GM10248 (cell line): ENCODE data around the gene PSTK.
A peak's percentile ranks its signal among the peaks of the same experiment; 100 is the strongest.

Experiments
- CTCF ChIA-PET: fragments of 300-600 bp; sonication (Branson Sonifier 250); formaldehyde crosslinking; extraction: SDS; loops from one replicate; lab custom pipeline; 2021; ENCODE audit warnings: antibody characterized with exemption; lab: Yijun Ruan, JAX
- POLR2A ChIA-PET: fragments of 350-650 bp; sonication (Branson Sonifier 250); formaldehyde crosslinking; extraction: SDS; loops from one replicate; lab custom pipeline; 2020; ENCODE audit warnings: antibody characterized with exemption; lab: Yijun Ruan, JAX
- DNase-seq: peaks from one replicate; pipeline ENCODE4 v3.0.0; 2012; ENCODE audit errors: extremely low spot score
- TF ChIP-seq, protein P1 (sequence below): IDR thresholded peaks from 2 replicates; pipeline ENCODE4 v1.5.1; 2012; ENCODE audit warnings: mild to moderate bottlenecking, low read depth; ENCODE audit errors: extremely low read depth, missing control alignments, control extremely low read depth

Gene PSTK

DNA sequence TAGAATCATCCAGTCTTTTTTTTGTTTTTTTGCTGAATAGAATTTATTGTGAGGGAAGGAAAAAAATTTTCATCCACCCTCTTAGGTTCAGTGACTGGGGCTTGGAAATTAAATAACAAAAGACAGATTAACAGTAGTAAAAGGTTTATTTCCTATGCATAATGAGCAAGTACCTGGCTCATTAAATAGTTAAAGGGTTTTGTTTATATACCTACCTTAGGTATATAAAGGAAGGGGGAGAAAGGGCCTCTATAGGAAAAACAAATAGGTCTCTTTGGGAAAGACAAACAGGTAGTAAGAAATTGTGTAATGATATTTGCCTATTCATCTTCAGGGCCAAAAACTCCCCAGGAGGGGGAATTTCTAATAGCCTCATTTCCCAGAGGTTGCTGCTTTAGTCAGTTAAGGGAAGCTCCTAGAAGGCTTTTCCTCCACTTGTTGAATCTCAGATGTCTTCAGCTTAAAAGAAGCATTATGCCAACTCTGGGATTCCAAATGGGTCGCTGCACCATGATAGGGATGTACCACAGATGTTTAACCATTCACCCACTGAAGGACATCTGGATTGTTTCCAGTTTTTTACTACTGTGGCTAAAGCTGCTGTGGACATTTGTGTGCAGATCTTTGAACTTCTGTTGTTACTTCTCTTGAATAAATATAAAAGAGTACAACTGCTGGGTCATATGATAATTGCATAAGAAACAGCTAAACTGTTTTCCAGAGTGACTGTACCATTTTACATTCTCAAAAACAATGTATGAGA lies 39.9 kb downstream of the PSTK start:
- POLR2A ChIA-PET = interaction anchor here (1.2 kb wide), 1 partner anchor 9 kb away, joined by 3 read pairs; no protein-coding TSS in a partner anchor

DNA sequence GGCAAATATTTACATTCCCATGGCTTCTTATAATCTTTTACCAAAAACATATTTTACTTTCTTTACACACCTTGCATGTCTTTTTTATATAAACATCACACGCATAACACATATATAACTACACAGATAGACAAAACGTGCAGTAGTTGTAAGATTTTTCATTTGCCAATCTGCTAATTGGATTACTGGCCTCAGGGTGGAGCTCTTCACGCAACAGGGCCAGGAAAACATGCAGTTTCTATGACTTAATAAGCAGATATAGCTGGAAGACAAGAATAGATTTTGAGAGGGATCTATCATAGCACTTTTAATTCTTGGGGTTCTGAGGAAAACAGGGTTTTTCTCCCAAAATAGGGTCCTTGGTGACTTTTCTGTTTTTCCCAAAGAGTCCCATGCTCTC lies 41.3 kb downstream of the PSTK start:
- CTCF ChIA-PET = interaction anchor here (0.9 to 4.6 kb wide), 10 partner anchors 8 to 537 kb away, joined by 3 to 20 read pairs (median 5); partner anchors contain the start of gene C10orf88
- DNase-seq = no peak

More for the DNA sequence above, 39.9 kb downstream of the PSTK start:
- CTCF ChIA-PET = interaction anchor here (0.9 to 3.9 kb wide), 5 partner anchors 10 to 538 kb away, joined by 3 to 20 read pairs (median 4); no protein-coding TSS in a partner anchor
- DNase-seq = no peak
- TF ChIP-seq, protein P1, sequence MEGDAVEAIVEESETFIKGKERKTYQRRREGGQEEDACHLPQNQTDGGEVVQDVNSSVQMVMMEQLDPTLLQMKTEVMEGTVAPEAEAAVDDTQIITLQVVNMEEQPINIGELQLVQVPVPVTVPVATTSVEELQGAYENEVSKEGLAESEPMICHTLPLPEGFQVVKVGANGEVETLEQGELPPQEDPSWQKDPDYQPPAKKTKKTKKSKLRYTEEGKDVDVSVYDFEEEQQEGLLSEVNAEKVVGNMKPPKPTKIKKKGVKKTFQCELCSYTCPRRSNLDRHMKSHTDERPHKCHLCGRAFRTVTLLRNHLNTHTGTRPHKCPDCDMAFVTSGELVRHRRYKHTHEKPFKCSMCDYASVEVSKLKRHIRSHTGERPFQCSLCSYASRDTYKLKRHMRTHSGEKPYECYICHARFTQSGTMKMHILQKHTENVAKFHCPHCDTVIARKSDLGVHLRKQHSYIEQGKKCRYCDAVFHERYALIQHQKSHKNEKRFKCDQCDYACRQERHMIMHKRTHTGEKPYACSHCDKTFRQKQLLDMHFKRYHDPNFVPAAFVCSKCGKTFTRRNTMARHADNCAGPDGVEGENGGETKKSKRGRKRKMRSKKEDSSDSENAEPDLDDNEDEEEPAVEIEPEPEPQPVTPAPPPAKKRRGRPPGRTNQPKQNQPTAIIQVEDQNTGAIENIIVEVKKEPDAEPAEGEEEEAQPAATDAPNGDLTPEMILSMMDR = no peak

DNA sequence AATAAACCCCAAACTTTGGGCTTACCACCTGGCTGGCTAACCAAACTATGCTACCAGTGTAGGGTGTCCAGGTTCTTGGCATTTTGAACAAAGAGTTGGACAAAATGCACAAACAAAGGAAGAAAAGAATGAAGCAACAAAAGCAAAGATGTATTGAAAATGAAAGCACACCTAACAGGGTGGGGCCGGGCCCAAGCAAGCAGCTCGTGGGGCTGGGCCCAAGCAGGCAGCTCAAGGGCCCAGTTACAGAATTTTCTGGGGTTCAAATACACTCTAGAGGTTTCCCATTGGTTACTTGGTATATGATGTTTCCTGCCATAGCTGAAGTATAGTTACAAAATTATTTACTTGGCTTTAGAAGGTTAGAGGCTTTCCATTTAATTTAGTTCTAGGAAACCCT lies 44.3 kb downstream of the PSTK start:
- DNase-seq = no peak
- TF ChIP-seq, protein P1 = no peak
- ChIA-PET CTCF (interaction anchor here (1.1 to 4.6 kb wide), 5 partner anchors 12 to 20 kb away, joined by 3 to 16 read pairs (median 4); partner anchors contain the start of gene ACADSB), POLR2A (no interaction called here)

More for the DNA sequence above, 41.3 kb downstream of the PSTK start:
- TF ChIP-seq, protein P1 = peak; percentile 49
- POLR2A ChIA-PET = no interaction called here

DNA sequence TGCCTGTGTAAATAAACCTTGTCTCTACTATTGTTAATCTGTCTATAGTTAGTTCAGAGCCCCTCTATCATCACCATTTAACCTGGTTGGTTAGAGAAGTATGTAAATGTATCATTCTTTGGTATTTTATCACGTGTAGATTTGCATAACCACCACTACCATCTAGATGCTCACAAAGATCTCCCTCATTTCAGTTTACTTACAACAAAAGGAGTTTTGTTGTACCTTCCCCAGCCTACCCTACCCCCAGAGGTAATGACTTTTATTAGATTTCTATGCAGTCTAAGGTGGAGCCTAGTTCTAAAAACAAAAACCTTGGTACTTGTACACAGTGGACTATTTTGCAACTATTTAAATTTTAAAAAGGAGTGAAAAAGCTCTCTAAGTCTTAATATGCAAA lies 46.1 kb downstream of the PSTK start:
- DNase-seq = no peak
- POLR2A ChIA-PET = no interaction called here
- CTCF ChIA-PET = no interaction called here
- TF ChIP-seq, protein P1 = no peak

DNA sequence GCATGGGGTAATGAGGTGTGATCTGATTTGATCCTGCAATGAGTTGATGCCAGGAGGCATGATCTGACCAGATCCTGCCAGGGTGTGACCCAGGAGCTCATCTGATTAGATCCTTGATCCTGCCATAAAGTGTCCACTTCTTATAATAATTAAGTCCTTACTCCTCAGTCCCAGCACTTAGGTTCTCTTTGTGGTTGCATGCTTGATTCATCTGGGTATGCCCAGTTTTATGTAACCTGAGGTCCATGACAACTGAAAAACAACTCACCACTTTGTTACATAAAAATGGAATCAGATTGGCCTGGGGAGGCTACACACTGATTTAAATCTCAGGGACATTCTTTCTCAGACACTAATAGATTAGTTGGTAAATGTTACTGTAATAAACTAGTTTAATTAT lies 47.7 kb downstream of the PSTK start:
- ChIA-PET POLR2A (no interaction called here), CTCF (interaction anchor here (1.5 kb wide), 1 partner anchor 17 kb away, joined by 5 read pairs; no protein-coding TSS in a partner anchor)
- no peak for DNase-seq
- TF ChIP-seq, protein P1 = no peak

DNA sequence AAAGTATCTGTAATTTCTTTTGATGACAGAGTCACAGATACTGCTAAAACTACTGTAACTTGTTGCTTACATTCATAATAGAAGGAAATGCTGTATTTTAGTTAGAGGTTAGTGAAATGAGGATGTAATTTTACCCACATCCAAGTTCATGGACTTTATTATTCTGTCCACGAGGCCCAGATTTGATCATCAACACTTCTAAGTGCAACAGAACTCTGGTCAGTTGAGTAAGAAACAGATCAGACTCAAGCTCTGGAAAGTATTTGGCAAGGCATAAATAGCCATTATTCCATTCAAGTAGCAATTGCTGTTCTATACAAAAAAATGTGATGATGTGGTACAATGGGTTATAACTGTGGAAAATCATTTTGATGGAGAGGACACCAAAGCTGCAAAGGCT lies 50.9 kb downstream of the PSTK start:
- ChIA-PET CTCF (interaction anchor here (4.3 kb wide), 1 partner anchor 13 kb away, joined by 40 read pairs; no protein-coding TSS in a partner anchor), POLR2A (no interaction called here)
- DNase-seq = no peak
- TF ChIP-seq, protein P1 = no peak
